IPS DF 4.7 (cell line): ENCODE measurements around the gene GALNT15.

ENCODE experiments used
- DNase-seq: peaks from one replicate; pipeline ENCODE4 v3.0.0-alpha.2; 2013; ENCODE audit warnings: low spot score; ENCODE audit errors: extremely low read depth

The GALNT15 gene

DNA sequence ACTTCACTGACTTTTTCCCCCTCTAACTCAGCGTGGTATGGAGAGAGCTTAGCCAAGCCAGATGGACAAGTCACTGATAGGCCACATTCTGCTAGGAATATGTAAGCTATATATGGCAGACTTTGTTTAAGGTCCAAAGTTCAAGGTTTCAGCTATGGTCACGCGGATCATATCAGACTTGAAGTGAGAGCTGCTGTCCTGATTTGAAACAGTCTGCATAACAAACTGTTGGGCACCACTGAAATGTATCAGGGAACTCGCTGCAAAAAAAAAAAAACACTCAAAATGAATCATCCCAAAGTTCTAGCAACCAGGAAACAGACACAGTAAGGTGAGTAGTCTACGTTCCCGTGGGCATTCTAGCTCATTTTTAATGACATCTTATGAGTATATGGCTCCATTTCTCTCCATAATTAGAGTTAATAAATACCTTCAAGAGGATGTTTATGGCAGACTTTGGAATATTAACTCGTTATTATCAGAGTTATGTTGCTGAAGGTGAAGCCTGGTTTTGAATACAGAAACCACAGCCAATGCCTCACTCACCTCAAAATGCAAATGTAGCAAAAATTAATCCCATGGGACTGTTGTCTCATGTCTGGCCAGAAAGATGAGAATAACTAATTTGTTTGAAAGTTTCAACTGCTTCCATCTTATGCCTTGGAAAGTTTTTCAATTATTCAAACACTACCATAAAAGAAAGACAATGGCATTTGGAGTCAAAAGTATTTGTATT, 77.9 kb downstream of the GALNT15 start:
- DNase-seq = no peak

- DNase-seq = no peak
Measured at GRCh38 chr3:16252988-16253387, 78.5 kb downstream of the GALNT15 start.

- DNase-seq = no peak
Measured at GRCh38 chr3:16253601-16254000, 79.1 kb downstream of the GALNT15 start.

- no peak for DNase-seq
Measured at GRCh38 chr3:16254916-16255315, 80.4 kb downstream of the GALNT15 start.

DNA sequence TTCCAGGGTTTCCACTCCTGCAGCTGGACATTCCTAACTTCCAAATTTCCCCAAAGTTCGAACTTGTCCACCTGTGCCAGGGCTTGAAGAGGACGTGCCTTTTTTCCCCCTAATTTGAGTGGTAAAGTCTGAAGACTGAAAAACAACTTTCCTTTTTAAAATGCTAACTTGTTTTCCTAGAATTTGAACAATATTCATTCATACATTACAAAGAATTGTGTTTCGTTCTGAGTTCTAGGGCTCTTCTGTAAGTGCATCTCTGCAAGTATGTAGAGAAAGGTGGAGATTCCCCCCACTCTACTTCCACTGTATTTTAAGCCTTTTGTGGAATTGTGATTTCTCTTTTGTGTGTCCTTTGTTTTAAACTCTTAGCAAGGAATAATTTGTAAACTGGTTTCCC, 80.8 kb downstream of the GALNT15 start:
- no peak for DNase-seq

- DNase-seq = no peak
Measured at GRCh38 chr3:16255726-16256125, 81.2 kb downstream of the GALNT15 start.

- DNase-seq = no peak
Measured at GRCh38 chr3:16257309-16257708, 82.8 kb downstream of the GALNT15 start.

DNA sequence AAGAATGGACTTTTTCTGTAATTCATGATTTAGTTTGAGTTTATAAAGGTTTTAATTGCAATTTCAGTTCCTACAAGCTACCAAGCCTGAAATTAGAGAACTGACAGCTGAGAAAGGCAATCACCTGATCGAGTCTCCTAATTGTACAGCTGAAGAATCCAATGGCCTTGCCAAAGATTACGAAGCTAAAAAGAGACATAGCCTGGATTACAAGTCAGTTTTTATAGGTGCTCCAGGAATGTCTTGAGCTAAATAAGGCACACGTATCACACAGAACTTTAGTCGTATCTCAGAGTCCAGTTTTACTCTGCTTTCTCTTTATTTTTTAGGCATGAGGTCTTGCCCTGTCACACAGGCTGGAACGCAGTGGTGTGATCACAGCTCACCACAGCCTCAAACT, 83.7 kb downstream of the GALNT15 start:
- DNase-seq = no peak

DNA sequence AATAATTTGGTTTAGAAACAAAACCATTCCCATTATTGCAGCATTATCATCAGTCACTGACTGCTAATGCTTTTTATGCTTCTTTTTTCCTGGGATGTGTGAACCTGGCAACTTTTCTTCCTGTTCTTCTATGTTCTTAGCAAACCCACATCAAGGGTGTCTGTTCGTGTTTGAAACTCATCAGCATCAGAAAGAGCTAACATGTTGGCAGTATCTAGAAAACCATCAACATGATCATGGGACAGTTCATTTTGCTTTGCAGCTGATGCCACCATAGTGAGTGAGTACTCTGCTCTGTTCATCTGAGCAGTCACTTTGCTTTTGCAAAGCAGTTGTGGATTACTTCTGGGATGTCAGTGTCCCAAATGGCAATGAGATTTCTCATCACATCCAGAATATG, 84.4 kb downstream of the GALNT15 start:
- DNase-seq = no peak

- no peak for DNase-seq
Measured at GRCh38 chr3:16260046-16260445, 85.6 kb downstream of the GALNT15 start.

DNA sequence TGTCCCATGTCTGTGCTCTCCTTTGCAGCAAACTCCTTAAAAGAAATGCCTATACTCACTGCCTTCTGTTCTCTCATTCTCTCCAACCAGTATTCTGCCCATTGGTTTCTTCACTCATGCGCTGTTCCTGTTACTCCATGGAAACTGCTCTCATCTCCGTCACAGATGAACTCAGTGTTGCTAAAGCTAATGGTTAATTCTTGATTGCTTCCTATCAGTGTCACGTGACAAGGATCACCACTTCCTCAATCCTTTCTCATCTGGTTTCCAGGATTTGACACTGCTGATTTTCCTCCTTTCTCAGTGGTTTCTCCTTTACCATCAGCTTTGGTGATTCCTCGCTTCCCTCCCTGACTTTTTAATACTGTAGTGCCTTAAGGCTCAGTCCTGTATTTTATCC, 87.7 kb downstream of the GALNT15 start:
- no peak for DNase-seq

- DNase-seq = no peak
Measured at GRCh38 chr3:16264174-16264707, 89.8 kb downstream of the GALNT15 start.

DNA sequence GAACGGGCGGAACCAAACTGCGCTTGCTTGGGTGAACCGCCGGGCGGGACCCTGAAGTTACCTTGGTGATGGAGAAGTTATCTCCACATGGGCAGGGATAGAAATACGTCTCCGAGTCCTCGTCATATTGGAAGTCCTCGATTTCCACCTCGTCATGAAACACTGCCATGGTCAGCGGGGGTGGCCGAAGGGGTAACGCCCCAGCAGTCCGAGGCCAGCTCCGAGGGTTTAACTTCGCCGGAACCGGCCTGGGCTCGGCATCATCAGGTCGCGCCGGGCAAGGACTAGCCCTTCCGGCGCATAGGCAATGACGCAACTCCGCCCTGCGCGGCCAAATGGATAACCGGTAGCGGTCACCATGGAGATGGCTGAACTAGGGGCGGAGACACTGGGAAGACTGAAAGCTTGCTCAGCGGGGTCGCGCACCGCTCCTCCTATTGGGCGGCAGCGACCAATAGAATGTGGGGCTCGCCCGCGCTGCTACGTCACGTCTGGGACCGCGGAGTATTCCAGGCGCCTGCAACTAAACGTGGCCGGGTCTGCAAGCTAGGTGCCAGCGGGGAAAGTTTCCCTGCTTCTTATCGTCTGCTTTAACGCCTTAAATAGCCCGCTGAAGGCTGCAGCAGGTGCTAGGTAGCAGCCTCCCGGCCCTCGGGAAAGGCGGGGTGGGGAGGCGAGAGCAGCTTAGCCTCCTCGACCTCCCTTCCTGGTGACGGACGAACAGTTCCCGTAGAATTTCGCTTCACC, 90.4 kb downstream of the GALNT15 start, which contains the start of the genes DPH3 and OXNAD1:
Gene DPH3, minus strand, starts transcription at position 236 of the 747 bp plus-strand sequence. Its CDS starts 67 bp downstream, at position 169.
Gene OXNAD1, plus strand, starts transcription at position 505 of the 747 bp plus-strand sequence. CDS start 5,741 bp downstream, outside the sequence.
- DNase-seq = peak; percentile 93

DNA sequence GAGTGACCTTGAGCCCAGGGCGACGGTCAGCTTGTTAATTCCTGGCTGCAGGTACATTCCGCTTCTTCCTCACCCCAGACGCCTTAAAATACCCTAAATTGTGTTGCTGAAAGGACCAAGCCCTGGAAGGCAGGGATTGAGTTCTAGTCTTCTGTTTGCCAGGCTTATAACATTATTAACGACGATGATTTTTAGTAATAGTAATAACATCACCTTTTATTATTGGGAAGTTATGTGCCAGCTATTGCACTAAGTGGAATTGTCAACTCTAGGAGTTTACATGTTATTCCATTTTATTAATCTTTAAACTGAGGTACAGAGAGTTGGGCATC, 90.9 kb downstream of the GALNT15 start:
- DNase-seq = no peak

DNA sequence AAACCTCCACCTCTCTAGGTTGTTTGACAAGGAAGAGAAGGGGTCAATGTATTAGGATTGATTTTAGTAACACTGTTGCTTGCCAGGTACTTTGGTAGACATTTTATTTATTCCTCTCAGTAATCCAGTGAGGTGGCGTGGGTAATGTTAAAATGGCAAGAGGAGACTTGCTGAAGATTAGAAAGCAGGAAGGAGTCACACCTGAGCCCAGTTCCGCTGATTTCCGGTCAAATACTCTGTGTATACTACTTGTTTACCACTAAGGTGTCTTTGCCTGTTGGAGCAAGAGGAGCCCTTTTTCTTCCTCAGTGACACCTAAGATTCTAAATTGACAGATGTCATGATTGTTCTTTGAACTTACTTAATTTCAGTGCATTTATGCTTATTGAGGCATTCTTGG, 92.2 kb downstream of the GALNT15 start:
- no peak for DNase-seq

- no peak for DNase-seq
Measured at GRCh38 chr3:16270855-16271254, 96.4 kb downstream of the GALNT15 start.

DNA sequence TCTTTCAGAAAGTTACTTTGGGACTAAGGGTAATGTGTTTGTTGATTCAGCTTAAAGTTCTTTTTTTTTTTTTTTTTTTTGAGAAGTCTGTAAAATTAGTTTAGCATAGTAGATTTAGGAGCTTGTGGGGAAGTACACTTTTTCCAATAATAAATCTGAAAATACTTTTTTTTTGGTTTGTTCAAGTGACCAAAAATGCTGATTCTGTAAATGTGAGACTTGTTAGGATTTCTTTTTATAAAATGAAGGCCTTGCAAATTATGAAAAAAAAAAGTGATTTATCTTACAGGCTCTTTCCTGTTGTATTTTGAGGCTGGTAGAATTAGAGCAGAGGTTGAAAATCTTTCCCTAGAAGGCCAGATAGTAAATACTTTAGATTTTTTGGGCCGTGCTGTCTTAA, 98.1 kb downstream of the GALNT15 start:
- DNase-seq = no peak

DNA sequence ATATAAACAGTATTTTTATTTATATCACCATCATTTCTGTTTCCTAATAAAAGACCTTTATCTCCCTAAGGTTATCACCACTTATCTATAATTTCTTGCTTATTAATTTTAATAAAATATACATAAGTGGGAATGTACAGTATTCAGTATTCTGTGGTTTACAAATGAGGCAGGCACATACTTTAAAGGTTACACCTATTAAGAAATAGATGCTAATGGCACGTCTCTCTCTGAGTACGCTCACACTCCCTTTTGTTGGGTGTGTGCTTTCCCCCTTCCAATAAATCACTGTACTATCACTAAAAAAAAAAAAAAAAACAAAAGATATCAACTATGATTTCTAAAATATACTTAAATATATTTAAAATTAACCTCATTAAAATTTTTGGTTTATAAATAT, 99.4 kb downstream of the GALNT15 start:
- DNase-seq = no peak

DNA sequence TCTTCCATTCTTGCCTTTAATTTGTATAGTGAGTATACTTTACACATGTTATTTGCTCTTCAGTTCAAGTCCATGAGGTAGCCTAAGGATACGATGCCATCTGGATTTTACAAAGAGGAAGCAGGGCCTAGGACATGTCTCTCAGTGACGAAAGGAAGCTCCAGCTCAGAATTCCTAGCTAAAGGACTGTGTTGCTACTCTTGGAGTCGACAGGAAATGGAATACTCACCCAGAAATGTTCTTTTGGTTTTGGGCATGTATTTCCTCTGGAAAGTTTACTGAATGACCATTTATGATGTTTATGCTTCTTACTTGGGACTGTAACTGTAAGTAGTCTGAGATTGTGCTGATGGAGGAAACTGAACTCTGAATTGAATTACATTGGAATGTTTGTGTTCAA, 103.0 kb downstream of the GALNT15 start:
- DNase-seq = no peak

- no peak for DNase-seq
Measured at GRCh38 chr3:16279010-16279801, 104.7 kb downstream of the GALNT15 start.

GRCh38 chr3:16280671-16281070, 106.2 kb downstream of the GALNT15 start:
- DNase-seq = no peak
